HG03025 (cell line): ENCODE measurements around the gene SLC30A10.
"Not testable (repeated sequence)": the region's sequence is repeated elsewhere in the genome, so short reads cannot be mapped to it uniquely, and the experiment has no call there.

Experiments used
- ATAC-seq: cut with Tn5 transposase; IDR thresholded peaks from one replicate; pipeline ENCODE4 v1.9.1; 2021; ENCODE audit warnings: mild to moderate bottlenecking, moderate library complexity; ENCODE audit not compliant: unreplicated experiment, low FRiP score

The SLC30A10 gene

GRCh38 chr1:219900201-219900600 is 28.2 kb downstream of the SLC30A10 start:
- no peak for ATAC-seq

GRCh38 chr1:219898375-219898774 is 30.0 kb downstream of the SLC30A10 start:
- no peak for ATAC-seq

GRCh38 chr1:219897914-219898313 is 30.4 kb downstream of the SLC30A10 start:
- no peak for ATAC-seq

- not testable (repeated sequence) for ATAC-seq
These were observed 36.1 kb downstream of the SLC30A10 start for GRCh38 chr1:219892271-219892670.

GRCh38 chr1:219891846-219892245 is 36.5 kb downstream of the SLC30A10 start:
- not testable (repeated sequence) for ATAC-seq

GRCh38 chr1:219888667-219889066 is 39.7 kb downstream of the SLC30A10 start:
- not testable (repeated sequence) for ATAC-seq

- ATAC-seq, result no peak
These were observed 42.7 kb downstream of the SLC30A10 start for GRCh38 chr1:219885680-219886079.

- no peak for ATAC-seq
These were observed 44.7 kb downstream of the SLC30A10 start for GRCh38 chr1:219883400-219884332.

GRCh38 chr1:219882755-219883154 is 45.6 kb downstream of the SLC30A10 start:
- ATAC-seq, result no peak

- no peak for ATAC-seq
These were observed 46.3 kb downstream of the SLC30A10 start for GRCh38 chr1:219882096-219882495.

GRCh38 chr1:219880765-219881457 is 47.4 kb downstream of the SLC30A10 start:
- no peak for ATAC-seq

GRCh38 chr1:219876798-219877209 is 51.6 kb downstream of the SLC30A10 start:
- ATAC-seq, result no peak

GRCh38 chr1:219875860-219876259 is 52.5 kb downstream of the SLC30A10 start:
- ATAC-seq, result no peak

- ATAC-seq, result not testable (repeated sequence)
These were observed 55.8 kb downstream of the SLC30A10 start for GRCh38 chr1:219872538-219872937.

GRCh38 chr1:219871427-219872057 is 56.8 kb downstream of the SLC30A10 start:
- ATAC-seq, result no peak

GRCh38 chr1:219868615-219869014 is 59.7 kb downstream of the SLC30A10 start:
- not testable (repeated sequence) for ATAC-seq
